Esophagus muscularis mucosa (tissue), 3 donors: Measurements from ENCODE around the gene LRRC4B.

Source experiments
- POLR2A ChIP-seq: fragments of 450-650 bp; IDR thresholded peaks from one replicate; pipeline ENCODE4 v1.6.1; 2017; ENCODE audit warnings: antibody characterized with exemption, moderate library complexity, mild to moderate bottlenecking, low read depth
- POLR2AphosphoS5 ChIP-seq, 2 donors: sonication (generic); formaldehyde crosslinking; IDR thresholded peaks; one replicate each; pipeline ENCODE4 v1.6.1; 2017; ENCODE audit warnings: antibody characterized with exemption in 2 of 2
- TF ChIP-seq, protein P1 (sequence below), 3 experiments: fragments of 200-600 bp in 2 of 3; fragments of 450-650 bp in 1 of 3; sonication (generic) in 2 of 3; IDR thresholded peaks; one replicate each; pipeline ENCODE4 v1.5.1; 2017 to 2019; ENCODE audit warnings: antibody characterized with exemption in 3 of 3, mild to moderate bottlenecking in 2 of 3, moderate library complexity in 1 of 3

DNA sequence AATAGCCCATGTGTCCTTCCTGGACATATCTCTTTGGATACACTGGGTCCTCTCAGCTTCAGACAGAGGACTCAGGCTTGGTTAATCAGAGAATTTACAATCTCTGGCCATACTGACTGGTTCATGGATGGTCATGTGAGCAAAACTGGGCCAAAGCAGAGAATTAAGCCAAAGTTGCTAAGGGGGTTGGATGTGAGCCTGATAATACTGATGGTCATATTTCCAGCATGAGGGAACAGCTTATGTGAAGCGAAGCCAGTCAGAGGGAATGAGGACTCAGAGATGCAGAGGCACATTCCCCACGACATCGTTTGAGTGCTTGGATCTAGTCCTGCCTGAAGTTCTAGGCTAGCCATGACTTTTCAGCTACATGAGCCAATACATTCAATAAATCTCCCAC lies 22.0 kb upstream of the LRRC4B start:
- no peak for TF ChIP-seq POLR2A
- no peak for TF ChIP-seq POLR2AphosphoS5 (IDR thresholded peaks at IDR 0.05)
- TF ChIP-seq, protein P1, sequence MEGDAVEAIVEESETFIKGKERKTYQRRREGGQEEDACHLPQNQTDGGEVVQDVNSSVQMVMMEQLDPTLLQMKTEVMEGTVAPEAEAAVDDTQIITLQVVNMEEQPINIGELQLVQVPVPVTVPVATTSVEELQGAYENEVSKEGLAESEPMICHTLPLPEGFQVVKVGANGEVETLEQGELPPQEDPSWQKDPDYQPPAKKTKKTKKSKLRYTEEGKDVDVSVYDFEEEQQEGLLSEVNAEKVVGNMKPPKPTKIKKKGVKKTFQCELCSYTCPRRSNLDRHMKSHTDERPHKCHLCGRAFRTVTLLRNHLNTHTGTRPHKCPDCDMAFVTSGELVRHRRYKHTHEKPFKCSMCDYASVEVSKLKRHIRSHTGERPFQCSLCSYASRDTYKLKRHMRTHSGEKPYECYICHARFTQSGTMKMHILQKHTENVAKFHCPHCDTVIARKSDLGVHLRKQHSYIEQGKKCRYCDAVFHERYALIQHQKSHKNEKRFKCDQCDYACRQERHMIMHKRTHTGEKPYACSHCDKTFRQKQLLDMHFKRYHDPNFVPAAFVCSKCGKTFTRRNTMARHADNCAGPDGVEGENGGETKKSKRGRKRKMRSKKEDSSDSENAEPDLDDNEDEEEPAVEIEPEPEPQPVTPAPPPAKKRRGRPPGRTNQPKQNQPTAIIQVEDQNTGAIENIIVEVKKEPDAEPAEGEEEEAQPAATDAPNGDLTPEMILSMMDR (IDR thresholded peaks at IDR 0.05), result no peak
